Hematopoietic multipotent progenitor cell treated with erythropoietin and hydrocortisone succinate and interleukin-3 and kit ligand, for 17 days (in vitro differentiated cells): ENCODE measurements around the gene GRID1.

Experiments used
- DNase-seq: peaks from one replicate; pipeline ENCODE4 v3.0.0-alpha.2; 2015; ENCODE audit warnings: low spot score

Gene GRID1

DNA sequence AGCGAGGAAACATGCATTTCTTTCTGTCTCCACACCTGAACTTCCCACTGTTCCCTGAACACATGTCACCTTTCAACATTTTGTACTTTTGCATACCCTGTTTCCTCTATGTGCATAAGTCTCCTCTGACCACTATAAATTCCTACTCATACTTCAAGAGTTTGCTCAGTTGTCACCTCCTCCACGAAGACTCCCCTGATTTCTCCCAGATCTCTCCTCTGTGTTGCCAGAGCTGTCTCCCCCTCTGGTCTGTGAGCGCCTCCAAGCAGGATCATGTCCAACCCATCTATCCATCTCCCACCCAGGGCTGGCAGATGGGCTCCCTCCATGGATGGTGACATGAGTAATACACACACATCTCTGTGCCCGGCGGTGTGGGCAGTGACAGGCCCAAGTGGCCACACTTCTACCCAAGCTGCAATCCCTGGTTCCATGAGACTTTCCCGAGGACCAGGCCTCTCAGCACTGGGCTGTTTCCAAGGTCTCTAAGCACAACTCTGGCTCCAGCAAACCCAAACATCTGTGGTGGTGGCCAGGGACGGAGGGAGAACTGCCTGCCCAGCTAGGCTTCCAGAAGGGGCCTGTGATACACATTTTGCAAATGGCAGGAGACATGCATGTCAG is 135.9 kb downstream of the GRID1 start:
- DNase-seq, result no peak

DNA sequence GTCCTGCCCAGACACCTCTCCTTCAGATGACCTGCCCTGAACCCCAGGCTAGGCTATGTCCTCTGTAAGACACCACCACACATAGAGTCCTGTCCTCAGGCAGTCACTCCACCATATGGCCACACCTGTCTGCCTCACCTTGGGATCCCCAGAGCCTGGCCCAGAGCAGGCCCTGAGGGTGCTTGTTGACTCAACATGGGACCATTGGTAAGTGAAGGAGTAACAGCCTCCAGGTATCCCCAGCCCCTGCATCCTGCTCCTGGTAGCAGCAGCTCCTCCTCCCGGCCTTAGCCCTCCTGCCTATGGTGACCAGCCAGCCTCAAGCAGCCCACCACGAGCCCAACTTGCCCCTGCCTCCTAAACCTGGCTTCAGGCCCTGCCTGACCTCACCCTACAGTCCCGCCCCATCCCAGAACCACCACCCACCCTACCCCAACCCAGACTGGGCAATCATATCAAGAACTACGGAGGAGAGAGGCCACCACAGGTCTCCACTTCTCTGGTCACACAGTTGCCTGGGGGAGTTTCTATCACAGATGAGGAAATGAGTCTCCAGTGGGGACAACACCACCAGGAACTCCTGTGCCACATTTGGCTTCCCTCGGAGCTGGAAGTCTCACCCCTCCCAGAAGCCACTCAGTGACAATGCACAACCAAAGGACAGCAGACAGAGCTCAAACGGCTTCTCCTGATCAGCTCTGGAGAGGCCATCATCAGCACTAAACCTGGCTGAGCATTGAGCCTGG is 136.6 kb downstream of the GRID1 start:
- no peak for DNase-seq

GRCh38 chr10:86229376-86229775 is 137.2 kb downstream of the GRID1 start:
- DNase-seq, result no peak

- DNase-seq, result no peak
These were observed 138.9 kb downstream of the GRID1 start for GRCh38 chr10:86227501-86228258.

GRCh38 chr10:86226781-86227201 is 139.8 kb downstream of the GRID1 start:
- DNase-seq, result no peak

DNA sequence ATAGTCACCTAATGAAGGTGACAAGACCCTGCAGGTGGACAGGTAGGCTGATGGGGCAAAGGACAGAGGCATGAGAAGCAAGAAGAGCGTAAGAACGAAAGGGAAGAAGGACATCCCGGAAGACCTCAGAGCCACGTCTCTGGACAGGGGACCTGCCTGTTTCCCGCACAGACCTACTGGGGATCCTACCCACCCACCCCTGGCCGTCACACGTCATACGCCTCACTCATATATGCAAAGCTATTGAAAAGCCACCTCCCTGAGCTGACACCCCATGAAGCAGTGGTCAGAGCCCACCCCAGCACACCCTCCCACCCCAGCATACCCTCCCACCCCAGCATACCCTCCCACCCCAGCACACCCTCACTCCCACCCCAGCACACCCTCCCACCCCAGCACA is 140.6 kb downstream of the GRID1 start:
- DNase-seq, result no peak

DNA sequence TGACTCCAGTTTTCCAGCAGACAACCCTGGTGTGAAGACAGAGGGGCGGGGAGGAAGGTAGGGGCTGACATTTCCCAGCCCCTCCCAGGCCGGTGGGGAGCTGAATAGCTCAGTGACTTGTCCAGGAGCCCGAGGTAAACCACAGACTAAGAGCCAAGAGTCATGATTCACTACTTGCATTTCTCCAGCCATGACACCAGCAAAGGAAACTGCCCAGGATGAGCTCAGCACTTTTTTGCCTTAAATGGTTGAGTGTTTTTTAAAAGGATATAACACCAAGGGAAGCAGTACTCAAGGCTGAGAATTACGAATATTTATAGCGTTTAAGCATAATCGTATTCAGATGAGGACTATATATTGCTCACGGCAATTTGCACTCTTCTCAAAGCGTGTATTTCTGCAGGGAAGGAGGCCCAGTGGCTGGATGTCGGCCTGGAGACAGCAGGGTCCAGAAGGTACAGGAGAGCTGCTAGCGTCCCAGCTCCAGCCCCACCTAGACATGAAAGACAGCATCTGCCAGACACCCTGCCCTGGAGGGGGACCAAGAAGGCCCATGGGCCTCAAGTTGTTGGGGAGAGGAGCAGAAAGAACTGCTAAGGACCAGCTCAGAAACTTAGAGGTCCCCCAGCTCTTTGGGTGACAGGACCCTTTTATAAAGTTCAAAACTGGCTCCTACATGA is 141.4 kb downstream of the GRID1 start:
- DNase-seq, result no peak

DNA sequence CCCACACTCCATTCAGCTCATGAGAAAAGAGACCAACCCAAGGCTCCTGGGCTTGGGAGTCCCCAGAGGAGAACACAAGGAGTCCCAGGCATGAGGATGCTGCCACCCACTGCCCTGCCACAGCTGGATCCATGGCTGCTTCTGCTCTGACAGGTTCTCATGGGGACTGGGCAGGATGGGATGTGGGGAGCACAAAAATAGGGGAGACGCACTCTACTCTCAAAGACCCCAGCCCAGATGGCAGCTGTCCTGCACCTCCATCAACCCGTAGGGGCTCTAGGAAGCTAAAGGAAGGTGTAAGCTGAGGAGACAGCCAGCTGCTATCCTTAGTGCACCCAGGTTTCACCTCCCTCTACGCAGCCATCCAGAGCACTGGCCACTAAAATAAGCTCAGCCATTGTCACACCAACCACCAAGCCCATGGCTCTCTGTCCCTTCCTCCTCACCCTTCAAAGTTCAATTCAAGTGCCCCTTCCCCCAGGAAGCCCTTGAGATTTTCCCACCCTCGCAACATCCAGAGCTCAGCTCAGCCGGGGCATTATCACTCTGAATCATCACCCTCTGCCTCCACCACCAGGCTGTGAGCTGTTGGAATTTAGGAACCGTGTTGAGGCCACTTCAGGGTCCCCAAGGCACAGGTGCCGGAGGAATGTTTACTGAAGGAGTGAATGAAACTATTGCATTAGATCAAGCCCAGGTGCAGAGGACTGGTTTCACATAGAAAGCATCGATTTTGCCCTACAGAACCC is 142.1 kb downstream of the GRID1 start:
- no peak for DNase-seq

GRCh38 chr10:86223256-86223655 is 143.3 kb downstream of the GRID1 start:
- DNase-seq, result no peak

- DNase-seq, result no peak
These were observed 143.9 kb downstream of the GRID1 start for GRCh38 chr10:86222687-86223086.

GRCh38 chr10:86222336-86222650 is 144.3 kb downstream of the GRID1 start:
- no peak for DNase-seq

- no peak for DNase-seq
These were observed 144.9 kb downstream of the GRID1 start for GRCh38 chr10:86221442-86222335.

- no peak for DNase-seq
These were observed 146.0 kb downstream of the GRID1 start for GRCh38 chr10:86220626-86221025.

DNA sequence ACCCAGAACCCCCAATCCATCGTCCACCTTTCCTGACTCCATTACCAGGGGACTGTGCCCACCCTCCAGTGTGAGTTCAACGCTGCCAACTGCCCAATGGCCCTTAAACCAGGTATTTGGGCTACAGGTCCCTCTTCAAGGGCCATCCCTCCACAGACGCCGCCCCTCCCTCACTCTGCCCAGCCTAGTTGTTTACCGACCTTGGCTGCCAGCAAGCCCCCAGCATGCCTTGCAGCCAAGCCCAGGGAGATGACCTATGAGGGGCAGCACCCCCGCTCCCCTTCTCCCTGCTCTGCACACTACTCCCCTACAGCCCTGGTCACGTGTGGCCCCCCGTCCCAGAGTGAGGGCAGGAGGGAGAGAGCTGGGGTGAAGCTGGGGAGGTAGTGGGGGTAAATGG is 147.3 kb downstream of the GRID1 start:
- DNase-seq, result no peak

- DNase-seq, result no peak
These were observed 147.8 kb downstream of the GRID1 start for GRCh38 chr10:86218842-86219241.

GRCh38 chr10:86218160-86218559 is 148.4 kb downstream of the GRID1 start:
- no peak for DNase-seq

GRCh38 chr10:86217371-86218080 is 149.1 kb downstream of the GRID1 start:
- no peak for DNase-seq

- no peak for DNase-seq
These were observed 149.7 kb downstream of the GRID1 start for GRCh38 chr10:86216886-86217285.

GRCh38 chr10:86215712-86216111 is 150.9 kb downstream of the GRID1 start:
- no peak for DNase-seq

DNA sequence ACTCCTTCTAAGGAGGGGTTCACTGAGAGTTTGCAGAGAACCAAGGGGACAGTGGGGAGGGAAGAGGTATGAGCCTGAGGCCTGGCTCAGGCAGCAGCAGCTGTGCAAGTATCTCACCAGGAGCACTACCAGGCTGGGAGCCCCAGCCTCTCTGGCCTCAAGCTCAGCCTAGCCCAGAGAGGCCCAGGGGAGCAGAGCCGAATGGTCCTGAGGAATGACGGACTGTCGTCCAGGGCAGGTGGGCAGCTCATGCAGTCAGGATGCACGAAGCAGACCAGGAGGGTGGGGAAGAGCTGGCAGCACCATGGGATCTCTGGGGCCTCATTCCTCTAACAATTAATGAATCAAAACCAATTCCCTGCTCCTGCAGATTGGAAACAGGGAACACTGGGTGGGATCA is 151.5 kb downstream of the GRID1 start:
- no peak for DNase-seq
